Right ventricle myocardium superior (tissue), 1 donor: ENCODE data around the gene EIF3F. TPM values are rescaled to one million over a fixed set of nuclear protein-coding genes. Genes with fewer than 3 reads are reported as not detected.

Source experiments
- total RNA-seq: library from RNA; stranded (reverse); fragmentation: NEBNext Ultra II Directional; extraction: Animal tissue kit (Norgen Biotek cat#: 25700); gene quantifications from one replicate; pipeline ENCODE4 v1.2.1, GENCODE V29; 2021
- donor health status: DM: no; HTN: yes; CAD: no; lungs with severe emphysema.

The EIF3F gene
- total RNA-seq, 1 donor from 2014 or later: 137 TPM

Other genes with a start within 250 kb of the EIF3F start
- gene OR5P2, start 190.4 kb upstream of the EIF3F start, total RNA-seq: not detected
- gene OR5P3, start 156.5 kb upstream of the EIF3F start, total RNA-seq: not detected
- not detected for gene OR10A6, start 56.1 kb upstream of the EIF3F start, total RNA-seq
- gene OR10A3, start 45.6 kb upstream of the EIF3F start, total RNA-seq: not detected
- not detected for gene NLRP10, start 21.9 kb upstream of the EIF3F start, total RNA-seq
- gene TUB, start 93.9 kb downstream of the EIF3F start, total RNA-seq: 20.5 TPM
- gene RIC3, start 181.7 kb downstream of the EIF3F start, total RNA-seq: 11.1 TPM